BJ (cell line): ENCODE measurements around the gene KCNJ6. TPM values are rescaled to one million over a fixed set of nuclear protein-coding genes. Genes with fewer than 3 reads are reported as not detected.
"Not testable (repeated sequence)": the region's sequence is repeated elsewhere in the genome, so short reads cannot be mapped to it uniquely, and the experiment has no call there.

ENCODE experiments used
- CTCF ChIA-PET: fragments of 350-600 bp; formaldehyde crosslinking; extraction: SDS; loops from one replicate; lab custom pipeline; 2021; ENCODE audit warnings: antibody characterized with exemption, inconsistent platforms; lab: Yijun Ruan, JAX
- POLR2A ChIA-PET: fragments of 300-600 bp; sonication (Branson Sonifier 250); formaldehyde crosslinking; extraction: SDS; loops from one replicate; lab custom pipeline; 2021; ENCODE audit warnings: antibody characterized with exemption; lab: Charles Lee
- DNase-seq: peaks from one replicate; pipeline ENCODE4 v3.0.0-alpha.2; 2011; ENCODE audit warnings: low read depth
- H3K27me3 ChIP-seq: 2 replicates; pipeline ENCODE4 v1.6.0; 2011; ENCODE audit warnings: low read length; ENCODE audit not compliant: control insufficient read depth, insufficient read depth
- H3K36me3 ChIP-seq: 2 replicates; pipeline ENCODE4 v1.5.1; 2011; ENCODE audit warnings: low read length; ENCODE audit not compliant: control insufficient read depth, insufficient read depth
- H3K4me3 ChIP-seq: 2 replicates; pipeline ENCODE4 v1.5.1; 2011; ENCODE audit warnings: low read depth, mild to moderate bottlenecking, control low read depth, low read length
- CTCF ChIP-seq: IDR thresholded peaks from 2 replicates; pipeline ENCODE4 v1.5.1; 2011; ENCODE audit warnings: low read depth, mild to moderate bottlenecking, control low read depth, inconsistent platforms, low read length, moderate library complexity; ENCODE audit not compliant: insufficient read depth
- polyA plus RNA-seq: library from polyadenylated mRNA; depleted of rRNA; stranded (reverse); fragments of >200 nt; gene quantifications from 2 replicates; pipeline ENCODE4 v1.2.3, GENCODE V29; 2011

KCNJ6 gene
- polyA plus RNA-seq, 1 experiment, result 0.01 TPM

DNA sequence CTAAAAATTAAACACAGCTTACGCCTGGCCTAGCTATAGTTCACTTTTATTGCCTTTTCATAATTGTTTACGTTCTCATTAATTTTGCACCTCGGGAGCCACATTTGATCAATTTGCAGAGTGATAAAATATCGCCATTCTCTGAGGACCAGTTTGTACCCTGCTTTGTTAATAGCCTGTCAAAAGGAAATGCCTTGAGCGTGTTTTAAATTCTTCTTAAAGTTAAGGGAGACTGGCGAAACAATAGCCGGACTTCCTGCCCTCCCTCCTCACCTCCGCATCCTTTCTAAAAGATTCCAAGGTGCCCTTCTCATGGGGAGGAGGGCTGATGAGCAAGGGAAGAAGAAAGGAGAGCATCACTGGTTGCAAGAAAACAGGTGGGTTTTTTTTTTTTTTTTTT lies 271.6 kb downstream of the KCNJ6 start:
- no peak for DNase-seq
- Histone ChIP-seq H3K27me3 (no peaks in the 10 kb centered on the region; the same call in 1 of the 2 replicates), H3K4me3 (no peak overlapping the region), H3K36me3 (no peaks in the 10 kb centered on the region)
- ChIA-PET POLR2A (no interaction called here), CTCF (interaction anchor here (1.0 to 1.2 kb wide), 2 partner anchors 30 to 68 kb away, joined by 3 read pairs; no protein-coding TSS in a partner anchor)
- TF ChIP-seq CTCF, result no peak

- DNase-seq, POLR2A ChIA-PET, H3K36me3 ChIP-seq, H3K4me3 ChIP-seq, H3K27me3 ChIP-seq: not testable (repeated sequence)
- CTCF ChIA-PET, result interaction anchor here (1.2 to 1.6 kb wide), 3 partner anchors 7 to 147 kb away, joined by 3 to 4 read pairs (median 3); no protein-coding TSS in a partner anchor
Measured at GRCh38 chr21:37643862-37644261, 272.4 kb downstream of the KCNJ6 start.

DNA sequence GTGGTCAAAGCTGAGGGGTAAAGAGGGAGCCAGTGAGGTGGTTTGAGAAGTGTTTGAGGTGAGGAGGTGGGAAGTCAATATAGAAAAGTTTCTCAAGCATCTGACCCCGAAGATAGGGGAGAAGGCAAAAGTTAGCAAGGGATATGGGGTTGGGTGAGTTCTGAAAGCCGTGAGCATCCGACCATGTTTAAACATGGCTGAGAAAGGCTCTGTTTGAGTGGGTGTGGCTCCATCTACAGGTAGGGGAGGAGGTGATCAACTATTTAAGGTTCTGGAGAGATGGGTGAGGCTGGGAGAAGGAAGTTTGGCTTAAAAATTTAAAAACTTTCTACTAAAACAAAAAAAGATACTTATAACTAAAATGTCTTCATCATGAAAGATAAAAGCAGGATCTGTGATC lies 273.8 kb downstream of the KCNJ6 start:
- no peak for DNase-seq
- ChIA-PET POLR2A (no interaction called here), CTCF (interaction anchor here (1.0 to 1.6 kb wide), 3 partner anchors 9 to 146 kb away, joined by 3 to 4 read pairs (median 4); no protein-coding TSS in a partner anchor)
- H3K4me3 ChIP-seq, result no peak overlapping the region
- H3K27me3 ChIP-seq, result no peaks in the 10 kb centered on the region; the same call in 1 of the 2 replicates
- no peak for TF ChIP-seq CTCF
- no peaks in the 10 kb centered on the region for H3K36me3 ChIP-seq

DNA sequence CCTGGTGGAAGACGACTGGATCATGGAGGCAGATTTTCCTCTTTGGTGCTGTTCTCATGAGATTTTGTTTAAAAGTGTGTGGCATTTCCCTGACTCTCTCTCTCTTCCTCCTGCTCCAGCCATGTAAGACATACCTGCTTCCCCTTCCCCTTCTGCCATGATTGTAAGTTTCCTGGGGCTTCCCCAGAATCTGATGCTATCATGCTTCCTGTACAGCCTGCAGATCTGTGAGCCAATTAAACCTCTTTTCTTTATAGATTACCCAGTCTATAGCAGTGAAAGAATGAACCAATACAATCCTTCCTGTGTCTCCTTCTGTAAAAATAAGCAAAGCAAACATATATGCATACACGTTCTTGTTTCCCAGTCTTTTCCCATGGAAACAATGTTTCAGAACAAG lies 276.5 kb downstream of the KCNJ6 start:
- TF ChIP-seq CTCF, result no peak
- Histone ChIP-seq H3K4me3 (no peak overlapping the region), H3K27me3 (no peaks in the 10 kb centered on the region; the same call in 1 of the 2 replicates), H3K36me3 (no peaks in the 10 kb centered on the region)
- ChIA-PET CTCF (no interaction called here), POLR2A (no interaction called here)
- DNase-seq, result no peak

DNA sequence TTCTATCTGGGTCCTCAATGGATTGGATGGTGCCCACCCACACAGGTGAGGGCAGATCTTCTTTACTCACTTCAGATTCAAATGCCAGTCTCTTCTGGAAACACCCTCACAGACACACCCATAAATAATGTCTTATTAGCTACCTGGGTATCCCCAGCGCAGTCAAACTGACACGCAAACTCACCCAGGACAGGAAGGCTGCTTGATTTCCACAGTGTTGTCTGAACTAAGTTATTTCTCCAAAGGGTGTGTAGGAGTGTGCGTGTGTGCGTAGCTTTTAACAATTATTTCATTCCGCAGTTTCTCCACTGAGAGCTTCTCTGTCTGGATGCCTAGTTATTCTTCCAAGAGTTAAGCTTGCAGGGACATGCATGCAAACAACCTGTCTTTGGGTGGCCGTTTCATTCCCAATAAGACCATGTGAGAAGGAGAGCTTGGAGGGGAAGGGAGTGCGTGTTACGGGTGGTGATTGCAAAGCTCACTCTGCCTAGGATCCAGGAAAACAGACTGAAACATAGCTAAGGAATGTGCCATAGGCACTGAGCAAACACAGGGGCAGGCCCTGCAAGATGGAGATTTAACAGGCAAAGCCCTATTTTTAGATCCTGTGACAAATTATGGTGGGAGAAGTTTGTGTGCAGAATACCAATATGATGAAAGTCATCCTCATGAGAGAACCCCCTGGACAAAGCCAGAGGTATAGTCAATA lies 280.0 kb downstream of the KCNJ6 start:
- H3K4me3 ChIP-seq, result no peak overlapping the region
- TF ChIP-seq CTCF, result no peak
- ChIA-PET CTCF (interaction anchor here (0.6 to 1.3 kb wide), 2 partner anchors 9 to 178 kb away, joined by 3 to 4 read pairs; no protein-coding TSS in a partner anchor), POLR2A (interaction anchor here (0.7 kb wide), 1 partner anchor 11 kb away, joined by 4 read pairs; no protein-coding TSS in a partner anchor)
- no peaks in the 10 kb centered on the region for H3K36me3 ChIP-seq
- peak; percentile 87 for DNase-seq
- no peaks in the 10 kb centered on the region; the same call in 1 of the 2 replicates for H3K27me3 ChIP-seq
